Ecto neural progenitor cell (in vitro differentiated cells): Measurements from ENCODE around the gene ENOPH1.
"Not testable (repeated sequence)": the region's sequence is repeated elsewhere in the genome, so short reads cannot be mapped to it uniquely, and the experiment has no call there.

Experiments used
- DNase-seq: peaks from one replicate; pipeline ENCODE4 v3.0.0-alpha.2; 2018; ENCODE audit warnings: low spot score

ENOPH1 gene

GRCh38 chr4:82430193-82430963 lies at the start of gene ENOPH1, which contains the start of gene HNRNPDL:
ENOPH1 (plus strand) TSS chr4:82430590; CDS start chr4:82430830, 240 bp downstream.
HNRNPDL (minus strand) TSS chr4:82430462; CDS start chr4:82429690, 772 bp downstream.
- DNase-seq: peak; percentile 98

- no peak for DNase-seq
Measured at GRCh38 chr4:82380831-82381230, 49.6 kb upstream of the ENOPH1 start.

- no peak for DNase-seq
Measured at GRCh38 chr4:82381235-82381634, 49.2 kb upstream of the ENOPH1 start.

GRCh38 chr4:82381661-82382296 lies 48.6 kb upstream of the ENOPH1 start:
- DNase-seq: no peak

GRCh38 chr4:82382751-82383150 lies 47.6 kb upstream of the ENOPH1 start:
- DNase-seq: no peak

- not testable (repeated sequence) for DNase-seq
Measured at GRCh38 chr4:82386312-82386711, 44.1 kb upstream of the ENOPH1 start.

GRCh38 chr4:82388405-82388804 lies 42.0 kb upstream of the ENOPH1 start:
- DNase-seq: no peak

- DNase-seq: not testable (repeated sequence)
Measured at GRCh38 chr4:82390061-82390460, 40.3 kb upstream of the ENOPH1 start.

GRCh38 chr4:82394896-82395295 lies 35.5 kb upstream of the ENOPH1 start:
- no peak for DNase-seq

- no peak for DNase-seq
Measured at GRCh38 chr4:82397527-82397926, 32.9 kb upstream of the ENOPH1 start.

GRCh38 chr4:82398263-82398662 lies 32.1 kb upstream of the ENOPH1 start:
- DNase-seq: no peak

- DNase-seq: no peak
Measured at GRCh38 chr4:82401600-82401999, 28.8 kb upstream of the ENOPH1 start.

GRCh38 chr4:82402196-82402775 lies 28.1 kb upstream of the ENOPH1 start:
- DNase-seq: no peak

GRCh38 chr4:82403725-82404124 lies 26.7 kb upstream of the ENOPH1 start:
- DNase-seq: no peak

GRCh38 chr4:82415061-82415460 lies 15.3 kb upstream of the ENOPH1 start:
- not testable (repeated sequence) for DNase-seq

GRCh38 chr4:82415922-82416365 lies 14.4 kb upstream of the ENOPH1 start:
- peak; percentile 67 for DNase-seq

GRCh38 chr4:82419451-82419850 lies 10.9 kb upstream of the ENOPH1 start:
- DNase-seq: no peak

- no peak for DNase-seq
Measured at GRCh38 chr4:82421796-82422560, 8.4 kb upstream of the ENOPH1 start.

- no peak for DNase-seq
Measured at GRCh38 chr4:82422616-82423015, 7.8 kb upstream of the ENOPH1 start.

GRCh38 chr4:82423245-82424054 lies 6.9 kb upstream of the ENOPH1 start:
- DNase-seq: no peak

GRCh38 chr4:82425478-82425877 lies 4.9 kb upstream of the ENOPH1 start:
- DNase-seq: no peak
